ENCODE data around the gene INHBA.

DNA sequence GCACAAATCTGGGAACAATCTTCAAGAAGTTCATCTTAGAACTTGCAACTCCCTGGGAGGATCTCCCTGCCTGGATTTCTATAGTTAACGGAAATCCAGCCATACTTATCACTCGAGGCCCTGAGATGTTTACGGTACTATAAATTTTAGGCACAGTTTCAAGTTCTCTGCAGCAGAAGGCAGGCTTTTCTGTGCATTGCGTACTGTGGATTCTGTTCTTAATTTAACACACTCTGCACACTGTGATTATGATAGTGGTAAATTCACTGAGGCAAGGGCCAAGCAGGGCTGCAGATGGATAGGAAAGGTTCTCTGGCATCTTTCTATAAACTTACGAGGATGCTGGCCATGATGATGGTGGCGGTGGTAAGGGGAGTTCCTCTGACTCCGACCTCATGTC lies 10.6 kb downstream of the INHBA start:
- TF ChIP-seq, protein P1, sequence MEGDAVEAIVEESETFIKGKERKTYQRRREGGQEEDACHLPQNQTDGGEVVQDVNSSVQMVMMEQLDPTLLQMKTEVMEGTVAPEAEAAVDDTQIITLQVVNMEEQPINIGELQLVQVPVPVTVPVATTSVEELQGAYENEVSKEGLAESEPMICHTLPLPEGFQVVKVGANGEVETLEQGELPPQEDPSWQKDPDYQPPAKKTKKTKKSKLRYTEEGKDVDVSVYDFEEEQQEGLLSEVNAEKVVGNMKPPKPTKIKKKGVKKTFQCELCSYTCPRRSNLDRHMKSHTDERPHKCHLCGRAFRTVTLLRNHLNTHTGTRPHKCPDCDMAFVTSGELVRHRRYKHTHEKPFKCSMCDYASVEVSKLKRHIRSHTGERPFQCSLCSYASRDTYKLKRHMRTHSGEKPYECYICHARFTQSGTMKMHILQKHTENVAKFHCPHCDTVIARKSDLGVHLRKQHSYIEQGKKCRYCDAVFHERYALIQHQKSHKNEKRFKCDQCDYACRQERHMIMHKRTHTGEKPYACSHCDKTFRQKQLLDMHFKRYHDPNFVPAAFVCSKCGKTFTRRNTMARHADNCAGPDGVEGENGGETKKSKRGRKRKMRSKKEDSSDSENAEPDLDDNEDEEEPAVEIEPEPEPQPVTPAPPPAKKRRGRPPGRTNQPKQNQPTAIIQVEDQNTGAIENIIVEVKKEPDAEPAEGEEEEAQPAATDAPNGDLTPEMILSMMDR (IDR thresholded peaks at IDR 0.05; ENCODE audit: insufficient read depth, low read depth, low read length): no peak
- TF ChIP-seq EZH2 (IDR thresholded peaks at IDR 0.05; ENCODE audit: insufficient read depth, low read length): no peak
